ENCODE measurements around the gene SMIM44.

SMIM44 gene

DNA sequence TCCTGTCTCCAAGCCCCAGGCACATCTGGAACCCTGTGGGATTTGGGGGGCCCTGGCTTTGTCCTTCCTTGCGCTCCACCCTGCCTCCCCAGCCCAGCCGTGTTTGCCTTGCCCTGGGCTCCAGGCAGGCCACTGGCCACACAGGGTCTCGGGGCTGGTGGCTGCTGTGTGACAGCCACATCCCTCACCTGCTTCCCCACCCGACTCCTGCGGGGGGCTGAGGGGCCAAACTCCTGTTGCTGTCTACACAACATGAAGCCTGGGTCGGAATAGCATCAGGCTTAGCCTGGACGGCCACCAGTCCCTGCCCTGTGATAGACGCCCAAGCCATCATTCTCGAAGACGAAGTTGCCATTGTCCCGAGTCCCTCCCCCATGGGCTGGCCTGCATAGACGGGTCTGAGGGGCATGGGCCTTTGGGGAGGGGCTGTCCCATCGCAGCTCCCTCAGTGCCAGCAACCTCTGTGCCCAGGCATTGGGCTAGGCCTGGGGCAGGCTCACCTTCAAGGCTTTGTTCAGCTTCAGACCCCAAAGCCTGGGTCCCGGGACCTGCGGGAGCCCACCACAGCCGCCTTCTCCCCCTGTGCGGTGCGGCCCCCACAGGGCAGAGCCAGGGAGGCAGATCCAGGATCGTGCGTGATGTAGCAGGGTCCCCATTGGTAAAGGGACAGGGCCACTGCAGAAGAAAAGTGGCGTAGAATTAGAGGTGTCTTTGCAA is 40.3 kb upstream of the SMIM44 start:
- TF ChIP-seq BACH2 (CRISPR knock-in tag; IDR thresholded peaks at IDR 0.05; ENCODE audit: borderline replicate concordance) (no peak), GLIS3 (CRISPR knock-in tag; IDR thresholded peaks at IDR 0.05) (no peak), ZFP3 (CRISPR knock-in tag; IDR thresholded peaks at IDR 0.05) (no peak), TOX (CRISPR knock-in tag; IDR thresholded peaks at IDR 0.05; ENCODE audit: borderline replicate concordance) (no peak), TCF4 (CRISPR knock-in tag; IDR thresholded peaks at IDR 0.05; ENCODE audit: borderline replicate concordance) (no peak), ZNF565 (CRISPR knock-in tag; conservative IDR thresholded peaks at IDR 0.05; ENCODE audit: low read depth) (no peak), SNAI2 (CRISPR knock-in tag; IDR thresholded peaks at IDR 0.05) (no peak), ESRRG (CRISPR knock-in tag; IDR thresholded peaks at IDR 0.05) (no peak), RARB (CRISPR knock-in tag; IDR thresholded peaks at IDR 0.05) (no peak), OSR1 (CRISPR knock-in tag; IDR thresholded peaks at IDR 0.05) (no peak), ZC3H10 (CRISPR knock-in tag; IDR thresholded peaks at IDR 0.05) (no peak), PPARA (CRISPR knock-in tag; IDR thresholded peaks at IDR 0.05; ENCODE audit: borderline replicate concordance) (no peak), ISL1 (CRISPR knock-in tag; IDR thresholded peaks at IDR 0.05) (no peak), ZNF70 (CRISPR knock-in tag; IDR thresholded peaks at IDR 0.05) (no peak), ZFP30 (CRISPR knock-in tag; IDR thresholded peaks at IDR 0.05) (no peak), ARNTL (CRISPR knock-in tag; IDR thresholded peaks at IDR 0.05; ENCODE audit: borderline replicate concordance, low read depth) (no peak)
- TF ChIP-seq, protein P1, sequence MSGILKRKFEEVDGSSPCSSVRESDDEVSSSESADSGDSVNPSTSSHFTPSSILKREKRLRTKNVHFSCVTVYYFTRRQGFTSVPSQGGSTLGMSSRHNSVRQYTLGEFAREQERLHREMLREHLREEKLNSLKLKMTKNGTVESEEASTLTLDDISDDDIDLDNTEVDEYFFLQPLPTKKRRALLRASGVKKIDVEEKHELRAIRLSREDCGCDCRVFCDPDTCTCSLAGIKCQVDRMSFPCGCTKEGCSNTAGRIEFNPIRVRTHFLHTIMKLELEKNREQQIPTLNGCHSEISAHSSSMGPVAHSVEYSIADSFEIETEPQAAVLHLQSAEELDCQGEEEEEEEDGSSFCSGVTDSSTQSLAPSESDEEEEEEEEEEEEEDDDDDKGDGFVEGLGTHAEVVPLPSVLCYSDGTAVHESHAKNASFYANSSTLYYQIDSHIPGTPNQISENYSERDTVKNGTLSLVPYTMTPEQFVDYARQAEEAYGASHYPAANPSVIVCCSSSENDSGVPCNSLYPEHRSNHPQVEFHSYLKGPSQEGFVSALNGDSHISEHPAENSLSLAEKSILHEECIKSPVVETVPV (CRISPR knock-in tag; IDR thresholded peaks at IDR 0.05), result no peak
- TF ChIP-seq, protein P2, sequence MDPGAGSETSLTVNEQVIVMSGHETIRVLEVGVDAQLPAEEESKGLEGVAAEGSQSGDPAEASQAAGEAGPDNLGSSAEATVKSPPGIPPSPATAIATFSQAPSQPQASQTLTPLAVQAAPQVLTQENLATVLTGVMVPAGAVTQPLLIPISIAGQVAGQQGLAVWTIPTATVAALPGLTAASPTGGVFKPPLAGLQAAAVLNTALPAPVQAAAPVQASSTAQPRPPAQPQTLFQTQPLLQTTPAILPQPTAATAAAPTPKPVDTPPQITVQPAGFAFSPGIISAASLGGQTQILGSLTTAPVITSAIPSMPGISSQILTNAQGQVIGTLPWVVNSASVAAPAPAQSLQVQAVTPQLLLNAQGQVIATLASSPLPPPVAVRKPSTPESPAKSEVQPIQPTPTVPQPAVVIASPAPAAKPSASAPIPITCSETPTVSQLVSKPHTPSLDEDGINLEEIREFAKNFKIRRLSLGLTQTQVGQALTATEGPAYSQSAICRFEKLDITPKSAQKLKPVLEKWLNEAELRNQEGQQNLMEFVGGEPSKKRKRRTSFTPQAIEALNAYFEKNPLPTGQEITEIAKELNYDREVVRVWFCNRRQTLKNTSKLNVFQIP (CRISPR knock-in tag; IDR thresholded peaks at IDR 0.05; ENCODE audit: borderline replicate concordance, low read depth), result no peak
- no peak for ATAC-seq

DNA sequence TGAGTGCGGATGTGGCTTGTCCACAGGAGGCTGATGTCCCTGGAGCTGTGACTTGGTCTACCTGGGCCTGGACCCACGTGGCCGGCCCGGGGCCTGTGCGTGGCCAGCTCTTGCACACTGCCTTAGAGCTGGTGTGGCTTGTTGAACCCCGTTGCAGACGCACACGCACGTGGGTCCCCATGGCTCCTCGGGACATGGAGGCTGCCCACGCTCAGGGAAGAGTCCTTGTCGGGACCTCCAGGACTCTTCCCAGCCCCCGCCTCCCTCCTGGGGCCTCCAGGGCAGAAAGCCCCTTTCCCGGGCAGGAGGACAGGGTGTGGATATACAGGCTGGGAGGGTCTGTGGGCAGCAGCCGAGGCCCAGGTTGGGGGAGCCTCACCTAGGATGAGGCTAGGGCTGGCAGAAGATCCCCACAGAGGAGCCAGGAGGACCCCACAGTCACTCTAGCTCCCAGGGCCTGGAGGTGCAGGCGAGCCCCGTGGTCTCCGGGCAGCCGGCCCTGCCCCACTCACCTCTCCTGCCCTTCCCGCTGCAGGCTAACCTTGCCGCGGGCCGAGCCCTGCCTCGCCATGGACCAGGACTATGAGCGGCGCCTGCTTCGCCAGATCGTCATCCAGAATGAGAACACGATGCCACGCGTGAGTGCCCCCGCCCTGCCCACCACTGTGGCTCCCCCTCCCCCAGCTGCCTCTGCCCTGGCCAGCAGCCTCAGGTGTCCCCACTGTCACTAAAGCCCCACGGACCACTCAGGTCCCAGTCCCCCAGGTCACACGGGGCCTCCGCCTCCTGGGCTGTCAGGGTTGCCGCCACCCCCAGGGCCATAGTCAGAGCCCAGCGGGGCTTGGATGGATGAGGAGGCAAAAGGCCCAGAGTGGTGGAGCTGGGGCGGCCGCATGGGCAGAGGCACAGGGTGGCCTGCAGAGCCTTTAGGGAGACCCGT is 39.5 kb upstream of the SMIM44 start:
- TF ChIP-seq ZNF565 (CRISPR knock-in tag; conservative IDR thresholded peaks at IDR 0.05; ENCODE audit: low read depth) (no peak), SNAI2 (CRISPR knock-in tag; IDR thresholded peaks at IDR 0.05) (no peak)
- ATAC-seq, result no peak

DNA sequence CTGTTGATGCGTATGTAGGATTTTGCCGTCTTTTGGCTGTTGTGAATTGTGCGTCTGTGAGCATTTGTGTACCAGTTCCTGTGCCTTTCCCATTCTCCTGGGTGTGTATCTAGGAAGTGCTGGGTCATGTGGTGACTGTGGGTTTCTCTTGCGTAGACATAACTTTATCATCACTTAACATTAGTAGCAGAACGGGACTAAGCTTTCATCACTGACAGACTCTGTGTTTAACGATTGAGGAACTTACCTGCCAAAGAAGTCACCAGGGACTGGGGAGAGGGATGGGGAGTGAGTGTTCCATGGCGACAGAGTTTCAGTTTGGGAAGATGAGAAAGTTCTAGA is 37.8 kb upstream of the SMIM44 start:
- TF ChIP-seq BACH2 (CRISPR knock-in tag; IDR thresholded peaks at IDR 0.05; ENCODE audit: borderline replicate concordance) (no peak), ZNF70 (CRISPR knock-in tag; IDR thresholded peaks at IDR 0.05) (no peak), TOX (CRISPR knock-in tag; IDR thresholded peaks at IDR 0.05; ENCODE audit: borderline replicate concordance) (no peak), ISL1 (CRISPR knock-in tag; IDR thresholded peaks at IDR 0.05) (no peak)
- TF ChIP-seq, protein P3, sequence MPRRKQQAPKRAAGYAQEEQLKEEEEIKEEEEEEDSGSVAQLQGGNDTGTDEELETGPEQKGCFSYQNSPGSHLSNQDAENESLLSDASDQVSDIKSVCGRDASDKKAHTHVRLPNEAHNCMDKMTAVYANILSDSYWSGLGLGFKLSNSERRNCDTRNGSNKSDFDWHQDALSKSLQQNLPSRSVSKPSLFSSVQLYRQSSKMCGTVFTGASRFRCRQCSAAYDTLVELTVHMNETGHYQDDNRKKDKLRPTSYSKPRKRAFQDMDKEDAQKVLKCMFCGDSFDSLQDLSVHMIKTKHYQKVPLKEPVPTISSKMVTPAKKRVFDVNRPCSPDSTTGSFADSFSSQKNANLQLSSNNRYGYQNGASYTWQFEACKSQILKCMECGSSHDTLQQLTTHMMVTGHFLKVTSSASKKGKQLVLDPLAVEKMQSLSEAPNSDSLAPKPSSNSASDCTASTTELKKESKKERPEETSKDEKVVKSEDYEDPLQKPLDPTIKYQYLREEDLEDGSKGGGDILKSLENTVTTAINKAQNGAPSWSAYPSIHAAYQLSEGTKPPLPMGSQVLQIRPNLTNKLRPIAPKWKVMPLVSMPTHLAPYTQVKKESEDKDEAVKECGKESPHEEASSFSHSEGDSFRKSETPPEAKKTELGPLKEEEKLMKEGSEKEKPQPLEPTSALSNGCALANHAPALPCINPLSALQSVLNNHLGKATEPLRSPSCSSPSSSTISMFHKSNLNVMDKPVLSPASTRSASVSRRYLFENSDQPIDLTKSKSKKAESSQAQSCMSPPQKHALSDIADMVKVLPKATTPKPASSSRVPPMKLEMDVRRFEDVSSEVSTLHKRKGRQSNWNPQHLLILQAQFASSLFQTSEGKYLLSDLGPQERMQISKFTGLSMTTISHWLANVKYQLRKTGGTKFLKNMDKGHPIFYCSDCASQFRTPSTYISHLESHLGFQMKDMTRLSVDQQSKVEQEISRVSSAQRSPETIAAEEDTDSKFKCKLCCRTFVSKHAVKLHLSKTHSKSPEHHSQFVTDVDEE (CRISPR knock-in tag; IDR thresholded peaks at IDR 0.05), result no peak
- no peak for ATAC-seq

DNA sequence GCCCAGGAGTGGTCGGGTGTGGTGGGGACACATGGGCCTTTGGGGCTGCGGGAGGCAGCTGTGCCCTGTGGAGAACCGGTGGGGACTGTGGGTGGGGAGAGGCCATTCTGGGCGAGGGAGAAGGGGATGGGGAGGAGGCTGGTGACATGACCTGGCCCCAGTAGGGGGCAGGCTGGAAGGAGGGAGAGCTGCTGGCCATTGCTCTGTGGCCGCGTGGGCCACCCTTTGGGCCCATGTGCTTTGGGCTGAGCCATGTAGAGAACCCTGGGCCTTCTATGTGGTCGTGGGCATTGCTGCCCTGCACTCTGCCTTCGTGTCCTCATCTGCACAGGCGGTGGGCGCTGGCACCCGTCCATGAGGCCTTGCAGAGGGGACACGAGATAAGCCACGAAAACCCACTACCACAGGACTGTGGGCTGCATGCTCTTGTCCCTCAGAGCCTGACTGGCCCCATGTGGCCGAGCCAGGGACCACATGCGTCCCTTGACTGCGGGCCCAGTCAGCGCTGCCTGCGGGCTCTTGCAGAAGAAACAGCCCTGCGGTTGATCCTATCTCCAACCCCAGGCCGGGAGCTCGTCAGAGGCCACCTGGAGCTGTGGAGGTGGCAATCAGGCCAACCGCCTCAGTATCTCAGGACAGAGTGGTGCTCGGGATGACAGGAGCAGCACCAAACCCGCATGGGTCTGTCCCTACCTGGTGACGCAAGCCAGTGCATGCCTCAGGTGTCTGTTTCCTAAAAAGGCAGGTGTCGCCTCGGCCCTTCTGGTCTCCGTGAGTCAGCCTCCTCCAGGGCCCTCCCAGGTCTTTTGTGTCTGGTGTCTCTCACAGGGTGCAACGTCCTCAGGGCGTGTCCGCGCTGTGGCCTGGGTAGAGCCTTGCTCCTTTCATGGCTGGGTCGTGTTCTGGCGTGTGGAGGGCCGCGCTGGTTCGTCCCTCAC is 37.2 kb upstream of the SMIM44 start:
- TF ChIP-seq, protein P1 (CRISPR knock-in tag; IDR thresholded peaks at IDR 0.05), result no peak
- TF ChIP-seq ISL1 (CRISPR knock-in tag; IDR thresholded peaks at IDR 0.05) (no peak), ESRRG (CRISPR knock-in tag; IDR thresholded peaks at IDR 0.05) (no peak), ZNF8 (CRISPR knock-in tag; IDR thresholded peaks at IDR 0.05) (no peak), ZNF70 (CRISPR knock-in tag; IDR thresholded peaks at IDR 0.05) (no peak), ZC3H10 (CRISPR knock-in tag; IDR thresholded peaks at IDR 0.05) (no peak), GLIS3 (CRISPR knock-in tag; IDR thresholded peaks at IDR 0.05) (no peak), ZNF565 (CRISPR knock-in tag; conservative IDR thresholded peaks at IDR 0.05; ENCODE audit: low read depth) (no peak), OSR1 (CRISPR knock-in tag; IDR thresholded peaks at IDR 0.05) (no peak)
- TF ChIP-seq, protein P4, sequence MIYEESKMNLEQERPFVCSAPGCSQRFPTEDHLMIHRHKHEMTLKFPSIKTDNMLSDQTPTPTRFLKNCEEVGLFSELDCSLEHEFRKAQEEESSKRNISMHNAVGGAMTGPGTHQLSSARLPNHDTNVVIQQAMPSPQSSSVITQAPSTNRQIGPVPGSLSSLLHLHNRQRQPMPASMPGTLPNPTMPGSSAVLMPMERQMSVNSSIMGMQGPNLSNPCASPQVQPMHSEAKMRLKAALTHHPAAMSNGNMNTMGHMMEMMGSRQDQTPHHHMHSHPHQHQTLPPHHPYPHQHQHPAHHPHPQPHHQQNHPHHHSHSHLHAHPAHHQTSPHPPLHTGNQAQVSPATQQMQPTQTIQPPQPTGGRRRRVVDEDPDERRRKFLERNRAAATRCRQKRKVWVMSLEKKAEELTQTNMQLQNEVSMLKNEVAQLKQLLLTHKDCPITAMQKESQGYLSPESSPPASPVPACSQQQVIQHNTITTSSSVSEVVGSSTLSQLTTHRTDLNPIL (CRISPR knock-in tag; IDR thresholded peaks at IDR 0.05; ENCODE audit: low read depth), result no peak
- ATAC-seq, result no peak

Measured in SK-N-SH treated with all-trans-retinoic acid at 6 μM for 48 hours (cell line).